GM21390 (cell line): ENCODE data around the gene PDCL2.
"Not testable (repeated sequence)": the region's sequence is repeated elsewhere in the genome, so short reads cannot be mapped to it uniquely, and the experiment has no call there.

Experiments used
- ATAC-seq: cut with Tn5 transposase; IDR thresholded peaks from one replicate; pipeline ENCODE4 v1.9.1; 2021; ENCODE audit not compliant: unreplicated experiment

The PDCL2 gene

GRCh38 chr4:55592014-55592413, at the start of gene PDCL2:
TSS of gene PDCL2 (minus strand) at chr4:55592245. CDS start at chr4:55592109, 136 bp downstream.
- ATAC-seq: no peak

- no peak for ATAC-seq
Observed at GRCh38 chr4:55637272-55637820, 45.3 kb upstream of the PDCL2 start.

- no peak for ATAC-seq
Observed at GRCh38 chr4:55636656-55636999, 44.6 kb upstream of the PDCL2 start.

- peak; percentile 71 for ATAC-seq
Observed at GRCh38 chr4:55635741-55636655, 44.0 kb upstream of the PDCL2 start, which contains the start of gene NMU. TSS of gene NMU (minus strand) at chr4:55636298. CDS start at chr4:55636192, 106 bp downstream.

GRCh38 chr4:55635282-55635681, 43.2 kb upstream of the PDCL2 start:
- no peak for ATAC-seq

GRCh38 chr4:55634417-55635128, 42.5 kb upstream of the PDCL2 start:
- no peak for ATAC-seq

GRCh38 chr4:55633903-55634302, 41.9 kb upstream of the PDCL2 start:
- ATAC-seq: no peak

- no peak for ATAC-seq
Observed at GRCh38 chr4:55625835-55626234, 33.8 kb upstream of the PDCL2 start.

- not testable (repeated sequence) for ATAC-seq
Observed at GRCh38 chr4:55624063-55624462, 32.0 kb upstream of the PDCL2 start.

- no peak for ATAC-seq
Observed at GRCh38 chr4:55618546-55619143, 26.6 kb upstream of the PDCL2 start.

- ATAC-seq: peak; percentile 100
Observed at GRCh38 chr4:55617587-55618197, 25.6 kb upstream of the PDCL2 start.

- ATAC-seq: no peak
Observed at GRCh38 chr4:55615008-55615407, 23.0 kb upstream of the PDCL2 start.

- ATAC-seq: no peak
Observed at GRCh38 chr4:55613621-55614020, 21.6 kb upstream of the PDCL2 start.

GRCh38 chr4:55612341-55612740, 20.3 kb upstream of the PDCL2 start:
- no peak for ATAC-seq

- no peak for ATAC-seq
Observed at GRCh38 chr4:55611358-55612059, 19.5 kb upstream of the PDCL2 start.

- no peak for ATAC-seq
Observed at GRCh38 chr4:55610381-55610780, 18.3 kb upstream of the PDCL2 start.

GRCh38 chr4:55609393-55609866, 17.4 kb upstream of the PDCL2 start:
- no peak for ATAC-seq

- no peak for ATAC-seq
Observed at GRCh38 chr4:55608591-55608990, 16.5 kb upstream of the PDCL2 start.

GRCh38 chr4:55604996-55605395, 13.0 kb upstream of the PDCL2 start:
- ATAC-seq: no peak

- ATAC-seq: no peak
Observed at GRCh38 chr4:55600640-55601039, 8.6 kb upstream of the PDCL2 start.
